HUES6 (cell line): ENCODE data around the gene PKD2L1.

Experiments used
- H3K27ac ChIP-seq: 2 replicates; pipeline ENCODE4 v1.7.0; 2013; ENCODE audit warnings: low read depth, mild to moderate bottlenecking, low read length, inconsistent platforms
- H3K27me3 ChIP-seq: 2 replicates; pipeline ENCODE4 v1.6.1; 2013; ENCODE audit warnings: low read length; ENCODE audit not compliant: control insufficient read depth, insufficient read depth
- H3K36me3 ChIP-seq: 2 replicates; pipeline ENCODE4 v1.6.1; 2013; ENCODE audit warnings: low read length; ENCODE audit not compliant: control insufficient read depth, insufficient read depth
- H3K4me1 ChIP-seq: 2 replicates; pipeline ENCODE4 v1.6.1; 2013; ENCODE audit warnings: low read length; ENCODE audit not compliant: control insufficient read depth, insufficient read depth
- H3K4me3 ChIP-seq: 2 replicates; pipeline ENCODE4 v1.5.1; 2013; ENCODE audit warnings: low read depth, low read length
- H3K9ac ChIP-seq: one replicate; pipeline ENCODE4 v1.6.1; 2013; ENCODE audit warnings: mild to moderate bottlenecking, low read length
- H3K9me3 ChIP-seq: 2 replicates; pipeline ENCODE4 v1.6.1; 2013; ENCODE audit warnings: low read depth, low read length; ENCODE audit not compliant: control insufficient read depth, insufficient read depth

The PKD2L1 gene

GRCh38 chr10:100344241-100344788 is 14.3 kb upstream of the PKD2L1 start:
- Histone ChIP-seq H3K9ac (no peak overlapping the region), H3K9me3 (no peaks in the 10 kb centered on the region), H3K4me1 (peaks cover 33% of the 10 kb centered on the region), H3K4me3 (no peak overlapping the region), H3K27ac (no peak overlapping the region), H3K36me3 (peaks cover 20% of the 10 kb centered on the region), H3K27me3 (no peaks in the 10 kb centered on the region)

- Histone ChIP-seq H3K36me3 (peaks cover 4% of the 10 kb centered on the region; the same call in 1 of the 2 replicates), H3K9ac (no peak overlapping the region), H3K27ac (no peak overlapping the region), H3K27me3 (no peaks in the 10 kb centered on the region), H3K9me3 (no peaks in the 10 kb centered on the region), H3K4me3 (no peak overlapping the region), H3K4me1 (peaks cover 26% of the 10 kb centered on the region)
These were observed 12.6 kb upstream of the PKD2L1 start for GRCh38 chr10:100342627-100342972.

GRCh38 chr10:100341953-100342626 is 12.1 kb upstream of the PKD2L1 start:
- H3K36me3 ChIP-seq, result no peaks in the 10 kb centered on the region
- H3K27ac ChIP-seq, result no peak overlapping the region
- H3K9ac ChIP-seq, result no peak overlapping the region
- H3K9me3 ChIP-seq, result no peaks in the 10 kb centered on the region
- H3K4me1 ChIP-seq, result peaks cover 26% of the 10 kb centered on the region
- H3K4me3 ChIP-seq, result no peak overlapping the region
- H3K27me3 ChIP-seq, result no peaks in the 10 kb centered on the region

- peaks cover 26% of the 10 kb centered on the region for H3K4me1 ChIP-seq
- H3K27ac ChIP-seq, result no peak overlapping the region
- H3K9me3 ChIP-seq, result no peaks in the 10 kb centered on the region
- H3K9ac ChIP-seq, result no peak overlapping the region
- no peak overlapping the region for H3K4me3 ChIP-seq
- H3K27me3 ChIP-seq, result no peaks in the 10 kb centered on the region
- no peaks in the 10 kb centered on the region for H3K36me3 ChIP-seq
These were observed 11.2 kb upstream of the PKD2L1 start for GRCh38 chr10:100340948-100341847.

GRCh38 chr10:100339236-100339635 is 9.2 kb upstream of the PKD2L1 start:
- Histone ChIP-seq H3K9ac (no peak overlapping the region), H3K4me3 (no peak overlapping the region), H3K27me3 (peaks cover 6% of the 10 kb centered on the region; the same call in 1 of the 2 replicates), H3K36me3 (no peaks in the 10 kb centered on the region), H3K27ac (no peak overlapping the region), H3K9me3 (no peaks in the 10 kb centered on the region), H3K4me1 (peaks cover 18% of the 10 kb centered on the region; the same call in 1 of the 2 replicates)

- no peaks in the 10 kb centered on the region for H3K9me3 ChIP-seq
- H3K27ac ChIP-seq, result no peak overlapping the region
- H3K36me3 ChIP-seq, result no peaks in the 10 kb centered on the region
- no peak overlapping the region for H3K4me3 ChIP-seq
- H3K4me1 ChIP-seq, result peaks cover 18% of the 10 kb centered on the region; the same call in 1 of the 2 replicates
- H3K9ac ChIP-seq, result no peak overlapping the region
- H3K27me3 ChIP-seq, result peaks cover 6% of the 10 kb centered on the region; the same call in 1 of the 2 replicates
These were observed 8.5 kb upstream of the PKD2L1 start for GRCh38 chr10:100338434-100339036.

- peaks cover 10% of the 10 kb centered on the region; the same call in 1 of the 2 replicates for H3K27me3 ChIP-seq
- H3K9me3 ChIP-seq, result no peaks in the 10 kb centered on the region
- no peaks in the 10 kb centered on the region; the same call in 1 of the 2 replicates for H3K4me1 ChIP-seq
- no peaks in the 10 kb centered on the region for H3K36me3 ChIP-seq
- H3K27ac ChIP-seq, result no peak overlapping the region
- no peak overlapping the region for H3K9ac ChIP-seq
- no peak overlapping the region for H3K4me3 ChIP-seq
These were observed 4.7 kb upstream of the PKD2L1 start for GRCh38 chr10:100334762-100335161.

GRCh38 chr10:100333661-100334440 is 3.8 kb upstream of the PKD2L1 start:
- H3K27me3 ChIP-seq, result peaks cover 19% of the 10 kb centered on the region; the same call in 1 of the 2 replicates

GRCh38 chr10:100333106-100333505 is 3.1 kb upstream of the PKD2L1 start:
- Histone ChIP-seq H3K9me3 (no peaks in the 10 kb centered on the region), H3K27me3 (peaks cover 22% of the 10 kb centered on the region), H3K36me3 (no peaks in the 10 kb centered on the region), H3K9ac (no peak overlapping the region), H3K4me1 (no peaks in the 10 kb centered on the region), H3K4me3 (no peak overlapping the region), H3K27ac (no peak overlapping the region)

More at GRCh38 chr10:100333661-100334440, 3.8 kb upstream of the PKD2L1 start:
- no peaks in the 10 kb centered on the region for H3K36me3 ChIP-seq
- no peak overlapping the region for H3K4me3 ChIP-seq
- H3K9ac ChIP-seq, result no peak overlapping the region
- no peaks in the 10 kb centered on the region for H3K4me1 ChIP-seq
- H3K9me3 ChIP-seq, result no peaks in the 10 kb centered on the region
- no peak overlapping the region for H3K27ac ChIP-seq

- Histone ChIP-seq H3K4me3 (no peak overlapping the region), H3K9me3 (no peaks in the 10 kb centered on the region), H3K4me1 (no peaks in the 10 kb centered on the region), H3K27me3 (peaks cover 39% of the 10 kb centered on the region), H3K9ac (no peak overlapping the region), H3K27ac (no peak overlapping the region), H3K36me3 (no peaks in the 10 kb centered on the region)
These were observed 1.8 kb downstream of the PKD2L1 start for GRCh38 chr10:100328198-100328597.
